GM19351 (cell line): ENCODE results near the gene RBM6.
"Not testable (repeated sequence)": the region's sequence is repeated elsewhere in the genome, so short reads cannot be mapped to it uniquely, and the experiment has no call there.

Experiments
- ATAC-seq: cut with Tn5 transposase; IDR thresholded peaks from one replicate; pipeline ENCODE4 v1.9.1; 2021; ENCODE audit warnings: mild to moderate bottlenecking, moderate library complexity; ENCODE audit not compliant: unreplicated experiment

RBM6 gene

GRCh38 chr3:50084951-50085350 lies 145.0 kb downstream of the RBM6 start:
- ATAC-seq = not testable (repeated sequence)

GRCh38 chr3:50088725-50089608 lies 149.0 kb downstream of the RBM6 start, which contains the start of gene RBM5:
Gene RBM5, plus strand, starts transcription at chr3:50088919. Its CDS starts 1,516 bp downstream, at chr3:50090435.
- ATAC-seq = peak; percentile 99

DNA sequence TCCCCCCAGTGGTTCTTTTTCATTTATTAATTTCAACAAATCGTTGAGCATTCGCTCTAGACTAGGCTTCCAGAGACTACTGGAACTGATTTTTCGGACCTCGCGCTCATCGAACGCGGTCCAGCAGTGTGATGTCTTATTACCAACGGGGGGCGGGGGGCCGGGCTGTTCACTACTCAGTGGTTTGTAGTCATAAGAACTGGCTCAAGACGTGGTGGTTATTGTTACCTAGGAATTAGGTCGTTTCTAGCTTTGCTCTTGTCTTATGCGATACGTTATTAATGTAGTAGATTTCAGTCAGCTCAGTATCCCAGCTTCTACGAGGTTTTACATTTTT lies 149.6 kb downstream of the RBM6 start:
- ATAC-seq = no peak

GRCh38 chr3:50090984-50091383 lies 151.0 kb downstream of the RBM6 start:
- no peak for ATAC-seq

DNA sequence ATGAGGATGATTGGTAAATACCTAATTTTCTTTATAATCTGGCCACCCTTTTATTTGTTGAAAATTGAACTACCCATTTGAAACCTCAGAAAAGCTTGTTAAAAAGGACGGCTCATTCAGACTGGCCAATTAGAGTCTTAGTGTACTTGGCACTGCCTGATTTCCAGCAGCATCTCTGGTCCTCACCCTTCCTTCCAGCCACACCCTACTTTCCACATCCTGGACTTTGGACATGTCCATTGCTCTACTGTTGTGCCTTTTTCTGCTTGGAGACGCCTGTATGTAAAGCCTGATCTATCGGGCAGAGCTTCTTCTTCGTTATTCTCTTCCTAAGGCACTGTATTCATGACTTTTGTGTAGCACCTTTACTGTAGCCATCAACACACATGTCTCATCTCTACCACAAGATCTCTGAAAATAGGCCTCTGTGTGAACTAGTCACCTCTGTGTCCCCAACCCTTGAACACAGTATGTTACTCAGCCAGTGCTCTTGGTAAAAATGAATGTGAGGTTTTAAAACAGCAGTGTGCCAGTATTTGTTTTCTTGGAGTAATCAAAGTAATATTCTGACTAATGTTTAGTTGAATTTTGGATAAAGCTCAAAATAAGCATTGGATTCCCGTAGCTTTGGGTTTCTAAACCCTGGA lies 155.5 kb downstream of the RBM6 start:
- ATAC-seq = no peak

- ATAC-seq = no peak
Measured at GRCh38 chr3:50100386-50100785, 160.4 kb downstream of the RBM6 start.

DNA sequence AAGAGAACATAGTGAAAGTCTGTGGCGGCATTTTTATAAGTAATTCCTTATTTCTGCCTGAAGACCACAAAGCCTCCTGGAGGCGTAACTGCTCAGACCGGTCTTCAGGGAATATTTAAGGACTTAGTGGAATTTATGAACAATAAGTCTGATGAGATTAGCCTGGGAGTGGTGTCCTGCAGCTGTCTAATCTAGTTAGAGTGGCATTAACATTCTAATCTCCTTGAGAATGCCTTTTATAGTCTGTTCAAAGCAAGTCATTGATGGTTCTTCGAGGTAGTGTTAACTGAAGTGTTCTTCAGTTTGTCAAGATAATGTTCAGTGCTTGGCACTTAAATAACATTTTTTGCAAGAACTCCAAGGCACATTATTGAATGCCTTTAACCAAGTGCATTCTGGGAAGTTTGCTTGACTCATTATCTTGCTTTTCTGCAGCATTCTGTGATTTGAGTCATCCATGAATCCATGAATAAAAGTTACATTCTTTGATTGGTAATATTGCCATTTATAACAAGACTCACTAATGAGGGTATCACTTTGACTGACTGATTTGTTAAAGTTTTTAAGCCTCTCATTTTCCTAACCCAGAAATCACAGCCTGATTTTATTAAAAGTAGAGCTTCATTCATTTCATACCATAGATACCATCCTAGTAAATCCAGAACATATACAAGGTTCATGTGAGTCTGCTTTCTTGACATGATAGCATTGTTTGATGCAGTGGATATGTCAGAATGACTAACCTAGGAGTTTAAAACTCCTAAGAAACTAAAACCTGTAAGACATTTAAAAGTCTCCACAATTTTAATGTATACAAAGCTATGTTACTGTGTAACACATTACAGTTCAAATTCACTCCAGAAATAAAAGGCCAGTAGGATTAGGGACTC lies 161.3 kb downstream of the RBM6 start:
- ATAC-seq = no peak

DNA sequence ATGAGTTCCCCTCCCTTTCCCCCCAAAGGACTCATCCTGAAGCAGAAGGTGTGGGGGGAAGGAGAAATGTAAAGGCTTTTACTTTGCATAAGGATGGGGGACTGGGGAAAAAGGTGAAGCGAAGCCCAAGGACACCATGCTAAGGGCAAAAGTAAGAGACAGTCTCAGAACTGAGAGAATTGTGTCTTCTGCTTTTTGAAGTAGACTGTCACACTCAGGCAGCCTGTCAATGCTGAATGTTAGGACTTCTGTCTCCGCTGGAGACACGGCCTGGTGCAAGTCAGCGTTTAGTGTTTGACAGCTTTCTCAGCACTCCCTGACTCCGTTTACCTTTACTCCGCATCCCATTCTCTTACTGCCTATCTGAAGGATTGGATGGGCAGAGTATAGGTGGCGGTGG lies 162.6 kb downstream of the RBM6 start:
- ATAC-seq = no peak

DNA sequence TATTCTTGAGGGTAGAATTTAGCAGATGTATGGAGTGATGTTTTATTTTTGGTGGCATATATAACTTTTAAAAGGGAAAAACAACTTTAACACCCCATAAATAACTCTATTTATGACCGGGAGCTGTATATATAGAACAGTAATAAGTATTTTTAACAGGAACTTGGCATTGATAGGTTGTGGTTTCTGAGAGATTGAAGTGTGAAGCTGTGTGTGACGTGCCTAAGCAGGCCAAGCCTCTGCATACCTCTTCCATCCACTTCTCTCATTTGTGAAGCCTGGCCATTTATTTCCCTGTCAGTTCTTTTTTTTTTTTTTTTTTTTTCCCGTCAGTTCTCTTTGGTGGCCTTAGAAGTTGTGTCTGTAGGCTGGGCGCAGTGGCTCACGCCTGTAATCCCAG lies 171.8 kb downstream of the RBM6 start:
- no peak for ATAC-seq

DNA sequence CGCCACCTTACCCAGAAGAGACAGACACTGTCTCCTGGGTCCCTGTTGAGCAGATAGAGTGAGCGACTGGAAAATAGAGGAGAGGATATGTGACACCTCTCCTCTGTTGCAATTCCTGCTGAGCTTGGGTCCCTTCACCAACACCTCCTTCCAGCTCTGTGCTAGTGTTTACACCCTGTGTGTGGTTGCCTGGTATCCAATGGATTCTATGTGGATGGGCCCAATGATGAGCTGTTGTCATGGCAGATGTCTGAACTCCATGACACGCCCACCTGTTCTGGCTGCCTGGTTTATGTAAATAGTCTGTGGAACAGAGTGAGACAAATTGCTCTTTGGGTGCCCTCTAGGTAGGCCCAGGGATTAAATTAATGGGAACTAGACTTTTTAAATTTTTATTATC lies 172.5 kb downstream of the RBM6 start:
- ATAC-seq = no peak

GRCh38 chr3:50117120-50117519 lies 177.2 kb downstream of the RBM6 start:
- no peak for ATAC-seq

- no peak for ATAC-seq
Measured at GRCh38 chr3:50118237-50118636, 178.3 kb downstream of the RBM6 start.

- no peak for ATAC-seq
Measured at GRCh38 chr3:50119786-50120185, 179.8 kb downstream of the RBM6 start.

DNA sequence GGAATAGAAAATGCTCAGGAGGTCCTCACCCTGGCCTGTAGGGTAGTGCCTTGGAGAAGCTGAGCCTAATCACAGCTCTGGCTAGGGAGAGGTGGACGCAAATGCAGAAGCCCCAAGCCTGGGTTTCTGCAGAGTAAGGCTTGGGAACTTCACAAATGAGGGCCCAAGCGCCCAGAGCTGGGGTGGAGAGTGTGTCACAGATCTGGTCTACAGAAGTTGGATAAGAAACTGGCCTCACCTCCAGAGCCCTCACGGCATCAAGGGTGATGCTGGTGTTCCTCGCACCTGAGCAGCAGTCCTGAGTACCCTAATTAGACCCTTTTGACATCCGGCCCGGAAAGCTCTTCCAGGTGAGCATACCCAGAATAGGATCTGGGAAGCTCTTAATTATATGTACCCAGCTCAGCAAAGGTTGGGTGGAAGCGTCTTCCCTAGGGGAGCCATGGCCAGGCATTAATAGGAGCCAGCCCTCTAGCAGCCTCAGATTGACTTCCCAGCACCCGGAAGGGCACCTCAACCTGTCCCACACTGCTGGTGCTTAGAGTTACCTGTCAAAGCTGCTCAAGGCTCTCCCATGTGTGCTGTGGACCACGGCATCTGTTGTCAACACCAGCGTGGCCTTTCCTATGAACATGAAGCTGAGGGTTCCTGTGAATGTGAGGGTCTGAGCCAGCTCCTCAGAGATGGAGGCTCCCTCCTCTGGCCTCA lies 180.6 kb downstream of the RBM6 start:
- ATAC-seq = no peak

DNA sequence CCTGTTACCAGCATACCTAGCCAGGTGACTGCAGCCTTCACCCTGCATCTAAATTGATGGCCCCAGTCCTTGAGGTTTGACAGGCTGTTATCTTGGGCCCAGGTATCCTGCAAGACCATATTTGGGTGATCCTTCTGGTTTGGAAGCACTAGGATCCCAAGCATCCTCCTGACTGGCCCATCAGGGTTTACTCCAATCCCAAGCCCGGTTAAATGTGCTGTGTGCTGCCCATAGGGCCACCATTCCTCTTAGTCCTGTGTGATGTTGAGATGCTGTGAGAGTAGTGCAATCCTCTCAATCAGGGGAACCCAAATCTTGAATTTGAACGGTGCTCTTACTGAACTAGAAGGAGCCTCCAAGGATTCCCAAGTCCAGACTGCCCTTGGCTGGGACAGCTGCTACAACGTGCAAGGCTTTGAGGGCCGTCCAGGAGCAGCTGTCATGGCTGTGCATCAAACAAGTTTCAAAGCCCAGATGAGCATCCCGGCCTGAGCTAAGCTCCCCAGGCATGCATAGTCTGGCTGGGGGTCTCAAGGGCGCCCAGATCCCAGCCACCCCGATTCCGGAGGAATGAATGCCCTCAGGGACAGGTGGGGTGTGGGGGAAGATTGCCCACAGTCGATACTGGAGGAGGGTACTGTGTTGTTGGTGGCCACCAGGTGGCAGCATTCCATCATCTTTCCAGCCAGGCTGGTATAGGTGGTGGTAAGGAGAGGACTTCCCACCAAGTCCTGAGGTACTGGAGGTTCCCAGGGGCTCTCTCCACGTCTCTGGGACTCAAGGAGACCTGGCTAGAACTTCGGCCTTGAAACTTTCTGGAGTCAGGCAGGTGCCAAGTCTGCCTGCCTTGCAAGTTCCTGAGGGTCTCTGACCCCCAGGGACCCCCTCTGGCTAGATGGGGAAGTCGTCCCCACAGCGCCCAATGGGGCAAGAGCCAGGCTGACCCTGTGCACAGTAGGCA lies 181.4 kb downstream of the RBM6 start:
- no peak for ATAC-seq

DNA sequence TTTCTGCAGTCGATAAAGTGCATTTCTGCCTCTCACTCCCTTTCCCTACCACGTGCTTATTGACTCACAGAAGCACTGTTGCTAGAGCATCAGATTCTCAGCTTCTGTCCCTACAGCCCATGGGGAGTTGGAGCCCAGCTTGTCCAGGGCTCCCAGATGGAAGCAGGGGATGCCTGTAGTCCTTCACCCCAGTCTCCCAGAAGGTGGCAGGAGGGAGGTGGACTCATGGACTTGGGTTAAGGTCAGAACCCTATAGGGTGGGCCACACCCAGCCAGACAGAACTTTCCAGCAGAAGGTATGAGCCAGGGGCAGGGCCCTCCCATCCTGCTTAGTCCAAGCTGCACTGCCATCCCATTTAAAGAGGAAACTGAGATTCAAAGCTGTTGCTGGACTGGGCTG lies 182.1 kb downstream of the RBM6 start:
- ATAC-seq = no peak

DNA sequence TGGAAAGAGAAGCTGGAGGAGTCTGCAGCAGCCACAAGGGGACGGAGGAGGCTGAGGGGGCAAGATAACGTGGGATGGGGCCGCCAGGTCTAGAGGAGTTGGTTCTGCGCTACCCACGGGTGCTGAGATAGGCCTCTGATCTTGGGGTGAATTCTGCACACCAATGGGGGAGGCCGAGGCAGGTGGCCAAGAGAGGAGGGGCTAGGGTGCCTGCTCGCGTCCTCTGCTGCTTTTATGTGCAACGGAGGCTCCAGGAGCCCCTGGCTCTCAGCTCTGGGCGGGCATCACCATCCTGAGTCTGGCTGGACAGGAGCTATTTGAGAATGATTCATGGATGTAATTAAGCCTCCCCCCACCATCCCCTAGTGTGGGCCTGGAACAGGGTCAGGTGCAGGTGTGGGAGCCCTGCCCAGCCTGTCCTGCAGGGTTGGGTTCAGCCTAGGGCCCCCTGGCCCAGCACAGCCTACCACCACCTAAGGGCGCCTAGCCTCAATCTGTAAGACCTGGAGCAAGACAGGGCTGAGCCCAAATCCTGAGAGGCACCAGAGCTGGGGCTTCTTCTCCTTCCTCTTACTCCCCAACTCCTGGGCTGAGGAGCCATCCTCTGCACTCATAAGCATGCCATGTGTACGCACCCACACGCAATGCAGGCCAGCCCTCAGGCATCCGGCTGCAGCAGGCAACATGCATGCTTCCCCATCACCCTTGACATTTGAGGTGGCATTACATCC lies 182.9 kb downstream of the RBM6 start:
- ATAC-seq = no peak

GRCh38 chr3:50123394-50124051 lies 183.6 kb downstream of the RBM6 start:
- ATAC-seq = no peak
